Measurements from ENCODE around the gene FBLN1.
"Not testable (repeated sequence)": the region's sequence is repeated elsewhere in the genome, so short reads cannot be mapped to it uniquely, and the experiment has no call there.

Gene FBLN1

DNA sequence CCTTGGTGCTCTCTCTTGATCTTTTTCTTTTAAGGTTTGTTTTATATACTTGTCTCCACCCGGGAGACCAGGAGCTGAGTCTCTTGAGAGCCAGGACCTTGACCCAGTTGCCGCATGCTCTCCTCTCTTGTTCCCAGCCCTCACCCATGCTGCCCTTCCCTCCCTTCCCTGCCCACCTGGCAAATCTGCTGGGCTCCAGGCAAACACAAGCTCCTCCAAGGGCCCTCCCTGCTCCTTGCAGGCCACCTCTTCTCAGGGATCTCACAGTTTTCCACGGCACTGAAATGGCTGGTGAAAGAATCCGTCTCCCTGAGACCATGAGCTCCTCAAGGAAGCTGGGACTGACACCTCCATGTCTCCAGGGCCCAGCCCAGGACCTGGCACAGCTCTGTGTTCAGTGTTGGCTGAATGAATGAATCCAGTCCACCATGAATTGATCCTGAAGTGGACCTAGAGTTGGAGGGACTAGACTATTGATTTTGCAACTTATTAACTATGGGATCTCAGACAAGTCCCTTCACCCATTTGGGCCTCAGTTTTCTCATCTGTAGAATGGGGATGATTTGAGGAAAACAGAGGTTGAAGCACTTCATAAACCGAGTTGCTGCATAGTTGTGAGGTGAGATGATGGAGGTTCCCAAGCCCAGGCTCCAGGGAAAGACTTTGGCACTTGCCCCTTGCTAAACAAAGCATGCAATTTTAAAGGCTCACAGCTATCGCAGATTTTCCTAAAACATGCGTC, 25.1 kb upstream of the FBLN1 start:
- DNase-seq, result no peak

- DNase-seq, result no peak
Observed at GRCh38 chr22:45478108-45478771, 24.4 kb upstream of the FBLN1 start.

- DNase-seq, result no peak
Observed at GRCh38 chr22:45480717-45481116, 22.0 kb upstream of the FBLN1 start.

- no peak for DNase-seq
Observed at GRCh38 chr22:45481661-45482060, 21.0 kb upstream of the FBLN1 start.

GRCh38 chr22:45482169-45482568, 20.5 kb upstream of the FBLN1 start:
- no peak for DNase-seq

DNA sequence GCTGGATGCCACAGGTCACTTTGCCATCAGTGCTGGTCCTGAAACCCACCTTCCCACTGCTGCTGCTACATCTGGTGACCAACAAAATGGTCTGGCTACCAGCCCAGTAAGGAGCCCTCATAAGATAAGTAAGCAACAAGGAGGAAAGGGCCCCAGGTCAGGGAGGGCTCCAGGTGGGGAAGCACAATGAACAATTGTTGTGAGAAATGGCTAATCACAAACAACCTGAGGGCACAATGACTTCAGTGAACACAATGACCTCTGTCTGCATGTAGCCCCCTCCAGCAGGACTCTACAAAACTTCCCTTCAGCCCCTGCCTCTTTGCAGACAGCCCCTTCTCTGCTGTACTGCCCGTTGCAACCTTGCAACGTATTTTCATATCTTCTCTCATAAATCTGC, 19.4 kb upstream of the FBLN1 start:
- no peak for DNase-seq

- no peak for DNase-seq
Observed at GRCh38 chr22:45483918-45484499, 18.7 kb upstream of the FBLN1 start.

DNA sequence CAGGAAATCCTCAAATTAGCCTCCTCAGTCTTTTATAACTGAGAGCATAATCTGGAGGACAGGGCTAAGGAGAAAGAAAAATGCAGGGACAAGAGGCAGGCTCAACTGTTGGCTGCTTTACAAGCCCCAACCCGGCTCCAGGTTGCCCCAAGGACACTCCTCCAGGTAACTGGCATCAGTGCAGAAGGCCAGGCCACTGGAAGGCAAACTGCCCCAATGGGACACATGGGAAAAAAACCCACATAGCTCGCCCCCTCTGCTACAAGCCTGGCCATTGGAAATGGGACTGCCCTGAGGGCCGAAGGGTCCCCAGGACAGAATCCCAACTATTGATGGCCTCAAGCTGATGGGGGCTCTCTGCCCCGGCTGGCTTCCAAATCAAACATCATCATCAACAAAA, 17.9 kb upstream of the FBLN1 start:
- DNase-seq, result no peak

- DNase-seq, result no peak
Observed at GRCh38 chr22:45485261-45485660, 17.4 kb upstream of the FBLN1 start.

DNA sequence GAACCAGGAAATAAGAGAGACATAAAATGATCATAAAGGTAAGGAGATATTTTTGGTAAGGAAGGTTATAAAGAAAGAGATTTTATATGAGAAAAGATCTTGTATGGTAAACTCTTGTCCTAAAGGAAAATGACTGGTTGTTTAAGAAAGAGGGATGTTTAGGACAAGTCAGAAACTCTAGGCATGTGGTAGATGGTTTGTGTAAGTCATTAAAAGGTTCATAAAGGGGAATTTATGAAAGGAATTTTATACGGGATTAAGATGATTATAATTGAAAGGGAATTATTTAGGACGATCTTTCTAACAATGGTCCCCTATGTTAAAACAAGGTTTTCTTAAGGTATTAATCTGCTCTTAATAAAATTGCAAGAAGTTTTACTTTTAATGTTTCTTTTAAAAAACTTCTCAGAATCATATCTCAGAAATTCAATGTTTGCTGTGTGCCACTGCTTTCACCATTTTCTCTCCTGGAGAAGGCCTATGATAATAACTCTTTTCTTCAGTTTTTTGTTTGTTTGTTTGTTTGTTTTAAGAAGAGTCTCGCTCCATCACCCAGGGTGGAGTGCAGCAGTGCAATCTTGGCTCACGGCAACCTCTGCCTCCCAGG, 13.8 kb upstream of the FBLN1 start:
- no peak for DNase-seq

GRCh38 chr22:45490836-45491235, 11.8 kb upstream of the FBLN1 start:
- no peak for DNase-seq

DNA sequence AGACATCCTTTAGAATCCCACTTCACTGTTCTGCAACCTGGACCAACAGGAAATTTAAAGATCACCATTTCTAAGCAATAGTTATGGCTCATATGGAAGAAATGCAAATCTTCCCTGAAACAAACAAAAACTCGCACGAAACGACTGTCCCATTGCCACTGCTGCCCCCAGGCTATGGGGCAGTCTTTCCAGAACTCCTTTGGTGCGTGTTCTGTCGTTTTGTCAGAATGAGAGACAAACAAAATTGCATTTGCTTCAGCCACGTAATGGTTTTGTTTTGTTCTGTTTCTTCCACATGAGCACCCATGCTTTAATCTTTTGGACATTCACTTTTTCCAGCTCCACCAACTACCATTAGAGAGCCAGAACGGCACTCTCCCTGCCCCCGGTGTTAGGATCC, 10.8 kb upstream of the FBLN1 start:
- DNase-seq, result no peak

DNA sequence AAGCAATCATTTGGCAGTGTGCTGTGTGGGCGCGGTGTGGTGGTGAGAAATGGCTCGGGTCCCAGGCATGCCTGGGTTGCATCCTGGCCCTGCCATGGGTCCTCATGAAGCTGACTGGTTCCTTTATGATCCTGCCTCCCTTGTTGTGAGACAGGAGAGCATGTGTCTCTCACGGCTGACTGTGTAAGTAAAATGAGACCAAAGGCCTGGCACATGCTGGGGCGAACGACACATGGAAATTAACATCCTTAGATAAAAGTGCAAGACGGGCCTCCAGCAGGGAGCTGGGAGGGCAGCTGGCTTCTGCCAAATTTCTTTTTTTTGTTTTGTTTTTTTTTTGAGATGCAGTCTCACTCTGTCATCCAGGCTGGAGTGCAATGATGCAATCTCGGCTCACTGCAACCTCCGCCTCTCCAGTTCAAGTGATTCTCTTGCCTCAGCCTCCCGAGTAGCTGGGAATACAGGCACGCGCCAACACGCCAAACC, 9.4 kb upstream of the FBLN1 start:
- DNase-seq, result no peak

DNA sequence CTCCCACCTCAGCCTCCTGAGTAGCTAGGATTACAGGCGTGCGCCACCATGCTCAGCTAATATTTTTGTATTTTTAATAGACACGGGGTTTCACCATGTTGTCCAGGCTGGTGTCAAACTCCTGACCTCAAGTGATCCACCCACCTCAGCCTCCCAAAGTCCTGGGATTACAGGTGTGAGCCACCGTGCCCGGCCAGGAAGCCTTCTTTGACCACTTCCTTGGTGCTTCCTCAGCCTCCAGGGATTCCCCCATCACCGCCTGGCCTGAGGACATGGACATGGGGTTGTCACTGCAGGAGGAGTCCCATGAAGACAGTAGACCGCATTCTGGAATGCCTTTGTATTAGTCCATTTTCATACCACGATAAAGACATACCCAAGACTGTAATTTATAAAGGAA, 8.4 kb upstream of the FBLN1 start:
- not testable (repeated sequence) for DNase-seq

- DNase-seq, result not testable (repeated sequence)
Observed at GRCh38 chr22:45495616-45496015, 7.1 kb upstream of the FBLN1 start.

- no peak for DNase-seq
Observed at GRCh38 chr22:45496451-45496941, 6.2 kb upstream of the FBLN1 start.

- no peak for DNase-seq
Observed at GRCh38 chr22:45497351-45498145, 5.1 kb upstream of the FBLN1 start.

GRCh38 chr22:45499746-45500145, 2.9 kb upstream of the FBLN1 start:
- no peak for DNase-seq

DNA sequence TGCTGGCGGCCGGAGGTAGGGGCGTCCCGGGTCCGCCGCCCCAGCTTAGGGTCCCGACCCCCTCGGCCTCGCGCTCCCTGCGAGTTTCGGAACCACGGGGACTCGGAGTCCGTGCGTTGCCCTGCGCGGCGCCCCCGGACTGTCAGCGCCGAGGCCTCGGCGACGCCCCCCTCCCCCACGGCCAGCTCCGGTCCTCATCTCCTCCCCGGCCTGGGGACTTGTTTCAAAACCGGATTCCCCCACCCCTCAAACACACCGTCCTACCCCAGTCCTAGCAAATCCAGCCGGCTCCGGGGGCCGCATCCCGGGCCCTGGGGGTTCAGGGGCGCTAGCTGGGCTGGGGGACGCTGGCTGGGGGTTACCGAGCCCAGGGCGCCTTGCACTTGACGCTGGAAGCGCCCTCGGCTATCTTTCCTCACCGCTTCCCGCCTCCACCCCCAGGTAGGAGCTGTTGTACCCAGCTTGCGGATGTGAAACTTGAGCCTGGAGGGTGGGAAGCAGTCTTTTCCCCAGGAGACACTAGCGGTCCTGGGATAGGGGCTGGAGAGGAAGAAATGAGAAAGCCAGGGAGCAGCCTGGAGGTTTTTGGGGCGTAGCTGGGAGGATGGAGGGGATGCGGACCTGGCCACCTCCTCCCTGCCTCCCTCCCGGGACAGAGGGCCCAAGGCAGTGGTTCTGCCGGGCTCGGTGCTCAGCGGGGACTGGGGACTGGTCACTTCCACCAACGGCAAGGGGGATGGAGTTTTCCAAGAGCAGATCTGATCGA, 550 bp downstream of the FBLN1 start:
- no peak for DNase-seq

DNA sequence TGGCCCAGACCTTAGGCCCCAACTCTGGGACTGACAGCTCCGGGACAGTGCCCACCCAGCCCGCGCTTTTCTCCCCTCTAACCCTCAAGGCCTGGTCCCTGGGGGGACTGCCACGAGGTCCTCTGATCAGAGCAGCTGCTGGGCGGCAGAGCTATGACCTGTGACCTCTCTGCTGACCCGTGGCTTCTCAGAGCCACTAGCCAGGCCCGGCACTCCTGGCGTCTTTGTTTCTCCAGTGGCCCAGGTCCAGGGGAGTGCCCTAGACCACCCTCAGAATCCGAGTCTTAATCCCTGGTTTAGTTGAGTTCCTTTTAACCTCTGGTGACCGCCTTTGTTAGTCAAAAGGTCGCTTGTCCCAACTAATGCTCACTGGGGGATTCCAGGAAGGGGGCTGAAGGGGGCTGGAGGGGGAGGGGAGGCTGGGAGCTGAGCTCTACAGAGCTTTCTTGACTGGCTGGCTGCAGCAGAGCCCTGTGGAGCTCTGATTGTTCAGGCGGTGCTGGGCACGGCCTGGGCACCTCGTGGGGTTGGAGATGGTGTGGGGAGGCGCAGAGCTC, 1.2 kb downstream of the FBLN1 start:
- no peak for DNase-seq
